GM13977 (cell line): ENCODE data around the gene ATG4B.

Experiments used
- DNase-seq: peaks from one replicate; pipeline ENCODE4 v3.0.0; 2012; ENCODE audit warnings: low spot score
- in situ Hi-C: fragments of 300-500 bp; cut with MboI; formaldehyde crosslinking; loops from one replicate; pipeline ENCODE4 v1.12.0; 2022; ENCODE audit warnings: low sequenced_read_pairs, low pct_unique_long_range_greater_than_20kb, mixed read lengths, inconsistent platforms; ENCODE audit not compliant: unreplicated experiment
- TF ChIP-seq, protein P1 (sequence below): IDR thresholded peaks from 2 replicates; pipeline ENCODE4 v1.5.1; 2012; ENCODE audit warnings: mild to moderate bottlenecking, control low read depth; ENCODE audit not compliant: insufficient read depth; ENCODE audit errors: extremely low read depth, missing control alignments

ATG4B gene

DNA sequence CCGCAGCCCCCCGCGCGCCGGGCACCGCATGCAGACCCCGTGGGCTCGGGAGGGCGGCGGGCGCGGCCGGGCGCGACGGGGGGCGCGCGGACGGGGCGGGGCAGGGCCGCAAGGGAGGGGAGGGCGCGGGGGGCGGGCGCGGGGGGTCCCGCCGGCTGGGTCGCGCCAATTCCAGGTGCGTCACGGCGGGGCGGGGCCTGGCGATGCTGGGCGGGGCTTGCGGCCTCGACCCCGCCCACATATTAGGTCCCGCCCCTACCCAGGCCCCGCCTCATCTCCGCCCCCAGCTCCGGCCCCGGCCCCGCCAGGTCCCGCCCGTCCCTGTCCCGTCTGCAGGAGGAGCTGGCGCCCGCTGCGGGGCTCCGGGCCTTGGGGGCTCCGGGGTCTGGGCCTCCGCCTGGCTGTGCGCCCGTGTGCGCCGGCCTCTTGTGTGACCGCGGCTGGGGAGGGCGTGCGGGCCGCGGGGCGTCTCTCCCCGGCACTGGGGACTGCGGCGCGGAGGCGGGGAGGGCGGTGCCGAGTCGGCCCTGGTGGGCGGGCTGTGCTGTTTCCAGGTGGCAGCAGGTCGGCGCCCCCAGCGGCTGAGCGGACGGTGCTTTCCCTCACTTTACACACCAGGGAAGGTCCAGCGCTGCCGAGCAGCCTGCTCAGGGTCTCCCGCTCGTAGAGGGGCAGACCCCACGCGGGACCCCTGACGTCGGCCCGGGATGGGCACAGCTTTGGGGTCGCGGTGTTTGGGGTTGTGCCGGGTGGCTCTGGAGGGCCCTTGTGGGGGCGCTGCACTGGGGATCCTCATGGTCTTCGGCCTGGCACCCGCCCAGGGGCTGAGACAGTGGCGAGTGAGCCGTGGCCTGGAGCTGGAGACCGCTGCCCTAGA lies 64.9 kb downstream of the ATG4B start:
- in situ Hi-C loops, result no loop called here
- TF ChIP-seq, protein P1, sequence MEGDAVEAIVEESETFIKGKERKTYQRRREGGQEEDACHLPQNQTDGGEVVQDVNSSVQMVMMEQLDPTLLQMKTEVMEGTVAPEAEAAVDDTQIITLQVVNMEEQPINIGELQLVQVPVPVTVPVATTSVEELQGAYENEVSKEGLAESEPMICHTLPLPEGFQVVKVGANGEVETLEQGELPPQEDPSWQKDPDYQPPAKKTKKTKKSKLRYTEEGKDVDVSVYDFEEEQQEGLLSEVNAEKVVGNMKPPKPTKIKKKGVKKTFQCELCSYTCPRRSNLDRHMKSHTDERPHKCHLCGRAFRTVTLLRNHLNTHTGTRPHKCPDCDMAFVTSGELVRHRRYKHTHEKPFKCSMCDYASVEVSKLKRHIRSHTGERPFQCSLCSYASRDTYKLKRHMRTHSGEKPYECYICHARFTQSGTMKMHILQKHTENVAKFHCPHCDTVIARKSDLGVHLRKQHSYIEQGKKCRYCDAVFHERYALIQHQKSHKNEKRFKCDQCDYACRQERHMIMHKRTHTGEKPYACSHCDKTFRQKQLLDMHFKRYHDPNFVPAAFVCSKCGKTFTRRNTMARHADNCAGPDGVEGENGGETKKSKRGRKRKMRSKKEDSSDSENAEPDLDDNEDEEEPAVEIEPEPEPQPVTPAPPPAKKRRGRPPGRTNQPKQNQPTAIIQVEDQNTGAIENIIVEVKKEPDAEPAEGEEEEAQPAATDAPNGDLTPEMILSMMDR, result peak; percentile 57
- DNase-seq, result peak; percentile 95

DNA sequence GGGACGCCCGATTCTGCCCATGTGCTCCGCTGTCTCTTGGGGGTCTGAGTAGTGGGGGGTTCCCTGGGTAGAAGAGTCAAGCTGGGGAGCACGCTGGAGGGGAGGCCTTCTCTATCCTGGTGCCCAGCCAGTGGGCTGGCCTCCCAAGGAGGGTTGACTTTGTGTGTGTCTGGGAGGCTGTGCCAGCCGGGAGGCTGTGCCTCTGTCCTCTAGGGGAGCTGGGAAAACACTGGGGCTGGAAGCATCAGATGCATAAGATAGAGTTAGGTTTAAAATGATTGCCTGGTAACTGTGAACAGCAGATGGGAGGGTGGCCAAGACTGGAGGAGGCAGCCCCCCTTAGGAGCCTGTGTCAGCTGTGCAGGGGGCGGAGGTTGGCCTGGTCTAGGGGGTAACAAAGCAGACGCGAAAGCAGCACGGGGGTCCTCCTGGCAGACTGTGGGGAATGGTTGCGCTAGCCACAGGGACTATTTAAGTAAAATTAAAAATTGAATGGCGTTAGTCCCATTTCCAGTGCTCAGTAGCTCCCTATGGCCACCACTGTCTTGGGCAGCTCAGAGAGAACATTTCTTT lies 65.6 kb downstream of the ATG4B start:
- peak; percentile 19 for DNase-seq
- TF ChIP-seq, protein P1, result no peak
- in situ Hi-C loops, result no loop called here

DNA sequence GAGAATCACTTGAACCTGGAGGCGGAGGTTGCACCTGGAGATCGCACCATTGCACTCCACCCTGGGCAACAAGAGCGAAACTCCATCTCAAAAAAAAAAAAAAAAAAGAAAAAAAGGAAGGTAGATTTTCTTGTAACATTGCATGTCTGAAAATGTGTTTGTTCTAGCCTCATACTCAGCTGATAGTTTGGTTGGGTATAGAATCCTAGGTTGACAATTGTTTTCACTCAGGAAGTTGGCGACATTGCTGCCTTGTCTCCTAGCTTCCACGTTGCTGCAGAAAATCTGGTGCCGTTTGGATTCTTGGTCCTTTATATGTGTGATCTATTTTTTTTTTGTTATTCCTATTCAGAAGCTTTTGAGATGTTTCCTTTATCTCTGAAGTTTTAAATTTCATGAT lies 69.0 kb downstream of the ATG4B start:
- TF ChIP-seq, protein P1, result no peak
- in situ Hi-C loops, result no loop called here
- DNase-seq, result no peak

DNA sequence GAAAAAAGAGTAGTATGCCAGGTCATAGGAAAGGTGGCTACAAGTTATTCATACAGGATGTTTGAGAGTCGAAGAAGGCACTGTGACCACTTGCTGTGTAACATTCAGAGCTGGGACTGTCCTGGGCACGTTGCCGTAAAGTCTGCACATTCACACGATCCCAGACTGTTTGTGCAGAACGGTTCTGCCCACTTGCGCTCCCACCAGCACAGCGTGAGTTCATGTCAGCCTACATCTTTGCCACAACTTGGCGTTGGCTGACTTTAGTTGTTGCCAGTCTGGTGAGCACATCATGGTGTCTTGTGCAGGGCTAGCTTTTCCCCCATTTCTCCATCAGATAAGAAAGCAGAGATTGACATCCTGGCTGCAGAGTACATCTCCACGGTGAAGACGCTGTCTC lies 71.4 kb downstream of the ATG4B start:
- TF ChIP-seq, protein P1, result no peak
- DNase-seq, result no peak
- in situ Hi-C loops, result no loop called here

DNA sequence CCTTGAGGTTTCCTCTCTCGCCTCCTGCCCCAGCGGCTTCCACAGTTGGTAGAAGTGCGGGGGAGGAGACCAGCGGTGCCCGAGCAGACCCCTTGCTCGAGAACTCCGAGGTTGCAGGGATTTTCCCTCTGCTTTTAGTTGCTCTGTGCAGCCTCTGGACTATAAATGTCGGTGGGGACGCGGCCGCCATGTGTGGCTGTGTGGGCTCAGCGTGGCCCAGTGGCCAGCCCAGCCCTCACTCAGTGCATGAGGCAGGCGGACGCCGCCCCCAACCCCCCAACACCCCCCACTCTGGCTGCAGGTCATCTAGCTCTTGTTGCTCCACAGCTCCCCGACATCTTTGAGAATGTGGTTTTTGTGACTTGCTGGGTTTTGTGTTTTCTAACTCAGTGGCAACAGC lies 81.6 kb downstream of the ATG4B start:
- DNase-seq, result no peak
- TF ChIP-seq, protein P1, result no peak
- in situ Hi-C loops, result no loop called here

DNA sequence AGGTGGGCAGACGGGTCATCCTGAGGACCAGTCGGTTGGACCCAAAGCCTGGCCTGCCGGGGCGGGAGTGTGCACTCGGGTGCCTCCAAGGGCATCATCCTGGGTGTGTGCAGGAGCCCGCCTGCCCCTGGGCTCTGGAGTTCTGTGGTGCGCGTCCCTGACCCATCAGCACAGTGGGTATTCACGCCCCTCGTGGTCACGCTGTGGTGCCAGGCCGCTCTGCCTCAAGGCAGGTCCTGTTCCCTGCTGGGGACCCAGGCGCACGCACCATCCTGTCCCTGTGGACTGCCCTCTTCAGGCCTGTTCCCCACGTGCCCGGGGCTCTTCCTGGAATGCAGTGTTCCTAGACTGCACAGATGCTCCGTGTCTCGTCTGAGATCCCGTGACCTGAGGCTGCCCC lies 82.6 kb downstream of the ATG4B start:
- peak; percentile 7 for DNase-seq
- in situ Hi-C loops, result no loop called here
- TF ChIP-seq, protein P1, result no peak
